GM19035 (cell line): ENCODE data around the gene SCNN1B.
"Not testable (repeated sequence)": the region's sequence is repeated elsewhere in the genome, so short reads cannot be mapped to it uniquely, and the experiment has no call there.

ENCODE experiments used
- ATAC-seq: cut with Tn5 transposase; IDR thresholded peaks from one replicate; pipeline ENCODE4 v1.9.1; 2021; ENCODE audit not compliant: unreplicated experiment

Gene SCNN1B

GRCh38 chr16:23302045-23302956 is at the start of gene SCNN1B:
SCNN1B (plus strand) TSS chr16:23302302; CDS start chr16:23348600, 46,298 bp downstream.
- ATAC-seq: no peak

- ATAC-seq: no peak
These were observed 49.8 kb upstream of the SCNN1B start for GRCh38 chr16:23252310-23252709.

- ATAC-seq: not testable (repeated sequence)
These were observed 48.5 kb upstream of the SCNN1B start for GRCh38 chr16:23253650-23254049.

GRCh38 chr16:23254338-23254737 is 47.8 kb upstream of the SCNN1B start:
- no peak for ATAC-seq

- no peak for ATAC-seq
These were observed 47.1 kb upstream of the SCNN1B start for GRCh38 chr16:23255000-23255399.

- no peak for ATAC-seq
These were observed 45.7 kb upstream of the SCNN1B start for GRCh38 chr16:23256440-23256839.

GRCh38 chr16:23257682-23258081 is 44.4 kb upstream of the SCNN1B start:
- ATAC-seq: no peak

GRCh38 chr16:23258919-23259237 is 43.2 kb upstream of the SCNN1B start:
- no peak for ATAC-seq

- ATAC-seq: no peak
These were observed 34.5 kb upstream of the SCNN1B start for GRCh38 chr16:23267647-23268046.

- no peak for ATAC-seq
These were observed 33.5 kb upstream of the SCNN1B start for GRCh38 chr16:23268561-23268960.

GRCh38 chr16:23269248-23269953 is 32.7 kb upstream of the SCNN1B start:
- no peak for ATAC-seq

GRCh38 chr16:23270654-23271053 is 31.4 kb upstream of the SCNN1B start:
- ATAC-seq: no peak

- no peak for ATAC-seq
These were observed 27.1 kb upstream of the SCNN1B start for GRCh38 chr16:23274968-23275367.

- ATAC-seq: no peak
These were observed 25.3 kb upstream of the SCNN1B start for GRCh38 chr16:23276821-23277220.

GRCh38 chr16:23278031-23278430 is 24.1 kb upstream of the SCNN1B start:
- ATAC-seq: no peak

- no peak for ATAC-seq
These were observed 22.4 kb upstream of the SCNN1B start for GRCh38 chr16:23279721-23280153.

GRCh38 chr16:23280483-23280967 is 21.6 kb upstream of the SCNN1B start:
- no peak for ATAC-seq

GRCh38 chr16:23282568-23282967 is 19.5 kb upstream of the SCNN1B start:
- ATAC-seq: no peak

- no peak for ATAC-seq
These were observed 18.5 kb upstream of the SCNN1B start for GRCh38 chr16:23283571-23283970.

- no peak for ATAC-seq
These were observed 17.5 kb upstream of the SCNN1B start for GRCh38 chr16:23284584-23284983.

- ATAC-seq: no peak
These were observed 16.0 kb upstream of the SCNN1B start for GRCh38 chr16:23286131-23286532.

- ATAC-seq: no peak
These were observed 13.9 kb upstream of the SCNN1B start for GRCh38 chr16:23288209-23288608.
